ENCODE results near the gene LSM4.
A peak's percentile ranks its signal among the peaks of the same experiment; 100 is the strongest.

The LSM4 gene

GRCh38 chr19:18308051-18308947 is 14.6 kb downstream of the LSM4 start:
- Histone ChIP-seq H3K4me3 (ENCODE audit: low read depth, low read length) (no peak overlapping the region), H3K4me1 (ENCODE audit: control insufficient read depth, insufficient read depth, low read length) (peaks cover 5% of the 10 kb centered on the region; the same call in 1 of the 2 replicates), H3K36me3 (ENCODE audit: control insufficient read depth in 2 of 2, insufficient read depth in 1 of 2, low read length in 2 of 2) (peaks cover 7 to 73% of the 10 kb centered on the region in 2 experiments; a peak in 2 of 3 replicates), H3K27ac (ENCODE audit: extremely low read depth, low read depth, low read length) (no peak overlapping the region), H3K9me3 (ENCODE audit: control insufficient read depth, insufficient read depth, low read depth, low read length) (no peaks in the 10 kb centered on the region)
- ChIA-PET CTCF (interaction anchor here (1.4 kb wide), 1 partner anchor 29 kb away, joined by 6 read pairs; no protein-coding TSS in a partner anchor), POLR2A (interaction anchor here (1.7 kb wide), 1 partner anchor 27 kb away, joined by 7 read pairs; the partner anchor contains the start of gene JUND)
- TF ChIP-seq ZIC2 (tag by site-specific recombination; IDR thresholded peaks at IDR 0.05) = 0 out of 2 replicates have a peak, but pooled peaks have one; percentile 7
- no peak for TF ChIP-seq ZNF560 (tag by site-specific recombination; IDR thresholded peaks at IDR 0.05; ENCODE audit: borderline replicate concordance)
- peak; percentile 9; the same call in 1 of the 2 replicates for TF ChIP-seq GLIS2 (tag by site-specific recombination; IDR thresholded peaks at IDR 0.05)
- TF ChIP-seq, protein P1, sequence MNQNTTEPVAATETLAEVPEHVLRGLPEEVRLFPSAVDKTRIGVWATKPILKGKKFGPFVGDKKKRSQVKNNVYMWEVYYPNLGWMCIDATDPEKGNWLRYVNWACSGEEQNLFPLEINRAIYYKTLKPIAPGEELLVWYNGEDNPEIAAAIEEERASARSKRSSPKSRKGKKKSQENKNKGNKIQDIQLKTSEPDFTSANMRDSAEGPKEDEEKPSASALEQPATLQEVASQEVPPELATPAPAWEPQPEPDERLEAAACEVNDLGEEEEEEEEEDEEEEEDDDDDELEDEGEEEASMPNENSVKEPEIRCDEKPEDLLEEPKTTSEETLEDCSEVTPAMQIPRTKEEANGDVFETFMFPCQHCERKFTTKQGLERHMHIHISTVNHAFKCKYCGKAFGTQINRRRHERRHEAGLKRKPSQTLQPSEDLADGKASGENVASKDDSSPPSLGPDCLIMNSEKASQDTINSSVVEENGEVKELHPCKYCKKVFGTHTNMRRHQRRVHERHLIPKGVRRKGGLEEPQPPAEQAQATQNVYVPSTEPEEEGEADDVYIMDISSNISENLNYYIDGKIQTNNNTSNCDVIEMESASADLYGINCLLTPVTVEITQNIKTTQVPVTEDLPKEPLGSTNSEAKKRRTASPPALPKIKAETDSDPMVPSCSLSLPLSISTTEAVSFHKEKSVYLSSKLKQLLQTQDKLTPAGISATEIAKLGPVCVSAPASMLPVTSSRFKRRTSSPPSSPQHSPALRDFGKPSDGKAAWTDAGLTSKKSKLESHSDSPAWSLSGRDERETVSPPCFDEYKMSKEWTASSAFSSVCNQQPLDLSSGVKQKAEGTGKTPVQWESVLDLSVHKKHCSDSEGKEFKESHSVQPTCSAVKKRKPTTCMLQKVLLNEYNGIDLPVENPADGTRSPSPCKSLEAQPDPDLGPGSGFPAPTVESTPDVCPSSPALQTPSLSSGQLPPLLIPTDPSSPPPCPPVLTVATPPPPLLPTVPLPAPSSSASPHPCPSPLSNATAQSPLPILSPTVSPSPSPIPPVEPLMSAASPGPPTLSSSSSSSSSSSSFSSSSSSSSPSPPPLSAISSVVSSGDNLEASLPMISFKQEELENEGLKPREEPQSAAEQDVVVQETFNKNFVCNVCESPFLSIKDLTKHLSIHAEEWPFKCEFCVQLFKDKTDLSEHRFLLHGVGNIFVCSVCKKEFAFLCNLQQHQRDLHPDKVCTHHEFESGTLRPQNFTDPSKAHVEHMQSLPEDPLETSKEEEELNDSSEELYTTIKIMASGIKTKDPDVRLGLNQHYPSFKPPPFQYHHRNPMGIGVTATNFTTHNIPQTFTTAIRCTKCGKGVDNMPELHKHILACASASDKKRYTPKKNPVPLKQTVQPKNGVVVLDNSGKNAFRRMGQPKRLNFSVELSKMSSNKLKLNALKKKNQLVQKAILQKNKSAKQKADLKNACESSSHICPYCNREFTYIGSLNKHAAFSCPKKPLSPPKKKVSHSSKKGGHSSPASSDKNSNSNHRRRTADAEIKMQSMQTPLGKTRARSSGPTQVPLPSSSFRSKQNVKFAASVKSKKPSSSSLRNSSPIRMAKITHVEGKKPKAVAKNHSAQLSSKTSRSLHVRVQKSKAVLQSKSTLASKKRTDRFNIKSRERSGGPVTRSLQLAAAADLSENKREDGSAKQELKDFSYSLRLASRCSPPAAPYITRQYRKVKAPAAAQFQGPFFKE (tag by site-specific recombination; IDR thresholded peaks at IDR 0.05; ENCODE audit: borderline replicate concordance) = no peak
- no peak for TF ChIP-seq ZNF341 (tag by site-specific recombination; IDR thresholded peaks at IDR 0.05; ENCODE audit: low read depth)

DNA sequence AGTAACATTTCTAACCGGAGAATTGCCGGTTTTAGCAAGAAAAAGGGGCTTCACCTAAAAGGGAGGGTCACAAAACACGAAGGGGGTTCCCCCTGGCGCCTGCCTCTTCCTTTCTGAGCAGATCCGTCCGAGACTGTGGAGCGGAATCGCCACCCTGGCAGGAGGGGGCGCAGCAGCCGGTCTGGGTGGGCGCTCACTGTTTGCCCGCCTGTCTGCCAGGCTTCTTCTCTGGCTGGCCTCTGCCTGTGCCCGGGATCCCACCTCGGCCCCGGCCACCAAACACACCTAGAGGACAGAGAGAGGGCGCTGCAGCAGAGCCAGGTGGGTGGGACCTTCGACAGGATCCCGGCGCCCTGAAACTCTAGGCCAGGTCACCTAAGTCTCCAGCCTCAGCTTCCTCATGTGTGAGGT is 15.6 kb downstream of the LSM4 start:
- POLR2A ChIA-PET = interaction anchor here (0.9 kb wide), 2 partner anchors 14 to 26 kb away, joined by 3 to 7 read pairs; partner anchors contain the start of gene JUND
- Histone ChIP-seq H3K27ac (ENCODE audit: extremely low read depth, low read depth, low read length) (no peak overlapping the region), H3K4me1 (ENCODE audit: control insufficient read depth, insufficient read depth, low read length) (peaks cover 5% of the 10 kb centered on the region; the same call in 1 of the 2 replicates), H3K9me3 (ENCODE audit: control insufficient read depth, insufficient read depth, low read depth, low read length) (no peaks in the 10 kb centered on the region), H3K4me3 (ENCODE audit: low read depth, low read length) (no peak overlapping the region), H3K36me3 (ENCODE audit: control insufficient read depth in 2 of 2, insufficient read depth in 1 of 2, low read length in 2 of 2) (peaks cover 3 to 63% of the 10 kb centered on the region in 2 experiments; a peak in 1 of 3 replicates)
- CTCF ChIA-PET = interaction anchor here (0.6 to 1.1 kb wide), 3 partner anchors 20 to 122 kb away, joined by 3 read pairs; no protein-coding TSS in a partner anchor
- TF ChIP-seq ZNF621 (tag by site-specific recombination; IDR thresholded peaks at IDR 0.05) (no peak), ZNF140 (tag by site-specific recombination; IDR thresholded peaks at IDR 0.05) (peak; percentile 98)

DNA sequence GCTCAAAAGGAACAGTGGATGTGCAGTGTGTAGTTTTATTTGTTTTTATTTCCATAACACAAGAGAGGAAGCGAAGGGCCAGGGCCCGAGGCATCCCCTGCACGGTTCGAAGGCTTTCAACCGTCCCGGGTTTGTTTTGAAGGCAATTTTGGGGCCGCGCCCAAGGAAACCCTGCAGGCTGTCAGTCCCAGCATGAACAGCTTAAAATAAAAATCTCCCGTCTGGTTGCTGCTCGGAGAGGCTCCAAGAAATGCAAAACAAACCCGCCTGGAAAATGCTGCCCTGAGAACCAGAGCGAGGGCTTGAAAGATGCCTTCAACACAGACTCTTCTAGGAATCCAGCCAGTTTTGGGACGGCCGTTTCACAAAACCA is 16.0 kb downstream of the LSM4 start:
- CTCF ChIA-PET = interaction anchor here (0.6 to 1.1 kb wide), 4 partner anchors 21 to 122 kb away, joined by 3 to 4 read pairs (median 3); no protein-coding TSS in a partner anchor
- no peak for TF ChIP-seq ZNF10 (tag by site-specific recombination; IDR thresholded peaks at IDR 0.05)
- TF ChIP-seq, protein P2, sequence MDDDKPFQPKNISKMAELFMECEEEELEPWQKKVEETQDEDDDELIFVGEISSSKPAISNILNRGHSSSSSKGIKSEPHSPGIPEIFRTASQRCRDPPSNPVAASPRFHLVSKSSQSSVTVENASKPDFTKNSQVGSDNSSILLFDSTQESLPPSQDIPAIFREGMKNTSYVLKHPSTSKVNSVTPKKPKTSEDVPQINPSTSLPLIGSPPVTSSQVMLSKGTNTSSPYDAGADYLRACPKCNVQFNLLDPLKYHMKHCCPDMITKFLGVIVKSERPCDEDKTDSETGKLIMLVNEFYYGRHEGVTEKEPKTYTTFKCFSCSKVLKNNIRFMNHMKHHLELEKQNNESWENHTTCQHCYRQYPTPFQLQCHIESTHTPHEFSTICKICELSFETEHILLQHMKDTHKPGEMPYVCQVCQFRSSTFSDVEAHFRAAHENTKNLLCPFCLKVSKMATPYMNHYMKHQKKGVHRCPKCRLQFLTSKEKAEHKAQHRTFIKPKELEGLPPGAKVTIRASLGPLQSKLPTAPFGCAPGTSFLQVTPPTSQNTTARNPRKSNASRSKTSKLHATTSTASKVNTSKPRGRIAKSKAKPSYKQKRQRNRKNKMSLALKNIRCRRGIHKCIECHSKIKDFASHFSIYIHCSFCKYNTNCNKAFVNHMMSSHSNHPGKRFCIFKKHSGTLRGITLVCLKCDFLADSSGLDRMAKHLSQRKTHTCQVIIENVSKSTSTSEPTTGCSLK (tag by site-specific recombination; IDR thresholded peaks at IDR 0.05) = no peak
- TF ChIP-seq ZNF571 (tag by site-specific recombination; IDR thresholded peaks at IDR 0.05) = no peak
- no peak for TF ChIP-seq ZNF596 (tag by site-specific recombination; IDR thresholded peaks at IDR 0.05)
- no peak for TF ChIP-seq YY2 (tag by site-specific recombination; IDR thresholded peaks at IDR 0.05)
- no peak for TF ChIP-seq TRIM28 (IDR thresholded peaks at IDR 0.05; ENCODE audit: borderline replicate concordance, low read length)
- TF ChIP-seq ZNF514 (tag by site-specific recombination; IDR thresholded peaks at IDR 0.05) = no peak
- no peak for TF ChIP-seq ZNF426 (tag by site-specific recombination; IDR thresholded peaks at IDR 0.05)
- no peak for TF ChIP-seq ZNF19 (tag by site-specific recombination; IDR thresholded peaks at IDR 0.05; ENCODE audit: low read depth)
- TF ChIP-seq ZBTB6 (tag by site-specific recombination; IDR thresholded peaks at IDR 0.05) = no peak
- TF ChIP-seq ZNF266 (tag by site-specific recombination; IDR thresholded peaks at IDR 0.05; ENCODE audit: low read depth) = no peak
- no peak overlapping the region for H3K27ac ChIP-seq (ENCODE audit: extremely low read depth, low read depth, low read length)
- no peak overlapping the region for H3K4me3 ChIP-seq (ENCODE audit: low read depth, low read length)
- POLR2A ChIA-PET = interaction anchor here (0.9 kb wide), 2 partner anchors 14 to 25 kb away, joined by 3 to 7 read pairs; partner anchors contain the start of gene JUND
- H3K36me3 ChIP-seq (ENCODE audit: control insufficient read depth in 2 of 2, insufficient read depth in 1 of 2, low read length in 2 of 2) = peaks cover 3 to 59% of the 10 kb centered on the region in 2 experiments; a peak in 1 of 3 replicates
- H3K4me1 ChIP-seq (ENCODE audit: control insufficient read depth, insufficient read depth, low read length) = peaks cover 5% of the 10 kb centered on the region; the same call in 1 of the 2 replicates
- H3K9me3 ChIP-seq (ENCODE audit: control insufficient read depth, insufficient read depth, low read depth, low read length) = no peaks in the 10 kb centered on the region
